DMS53 treated with DMSO at 0.1 percent for 48 hours (cell line): ENCODE data around the gene ARHGDIG.

Source experiments
- DNase-seq: peaks from one replicate; lab custom pipeline; 2025; ENCODE audit not compliant: unreplicated experiment; lab: John Stamatoyannopoulos, UW

Gene ARHGDIG

GRCh38 chr16:293043-293775 lies 12.8 kb downstream of the ARHGDIG start:
- no peak for DNase-seq

DNA sequence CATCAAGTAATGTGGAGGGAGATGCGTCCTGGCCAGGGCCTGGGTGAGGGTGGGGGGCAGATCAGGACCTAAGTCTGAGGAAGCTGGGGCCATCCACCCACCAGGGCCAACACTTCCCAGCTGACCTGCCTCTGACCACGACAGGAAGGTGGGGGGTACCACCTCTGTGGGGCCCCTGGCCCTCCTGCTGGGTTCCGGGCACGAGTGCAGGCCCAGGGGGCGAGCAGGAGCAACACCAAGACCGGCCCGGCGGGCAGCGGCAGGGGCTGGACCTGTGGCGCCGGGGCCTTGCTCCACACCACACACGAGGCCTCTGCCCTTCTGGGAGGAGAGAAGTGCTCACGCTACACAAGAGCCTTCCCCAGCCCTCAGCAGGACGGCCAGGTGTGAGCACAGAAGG lies 15.9 kb downstream of the ARHGDIG start:
- DNase-seq = no peak

- no peak for DNase-seq
Observed at GRCh38 chr16:296806-297510, 16.6 kb downstream of the ARHGDIG start.

DNA sequence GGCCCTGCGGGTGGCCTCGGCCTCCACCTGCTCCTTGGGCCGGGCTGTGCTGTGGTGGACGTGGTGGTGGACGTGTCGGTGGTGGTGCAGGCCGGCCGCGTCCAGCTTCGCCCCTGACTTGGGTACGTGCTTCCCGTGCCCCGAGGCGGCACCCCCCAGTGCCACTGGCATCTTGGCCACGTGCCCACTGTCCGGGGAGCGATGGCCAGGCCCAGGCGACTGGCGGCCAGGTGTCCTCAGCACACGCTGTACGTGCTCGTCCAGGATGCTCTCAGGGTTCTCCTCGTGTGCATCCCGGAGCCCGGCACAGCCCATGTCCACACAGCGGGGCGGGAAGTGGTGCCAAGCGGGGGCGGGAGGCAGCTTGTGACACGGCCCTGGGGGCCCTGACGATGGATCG lies 17.4 kb downstream of the ARHGDIG start:
- DNase-seq = no peak

DNA sequence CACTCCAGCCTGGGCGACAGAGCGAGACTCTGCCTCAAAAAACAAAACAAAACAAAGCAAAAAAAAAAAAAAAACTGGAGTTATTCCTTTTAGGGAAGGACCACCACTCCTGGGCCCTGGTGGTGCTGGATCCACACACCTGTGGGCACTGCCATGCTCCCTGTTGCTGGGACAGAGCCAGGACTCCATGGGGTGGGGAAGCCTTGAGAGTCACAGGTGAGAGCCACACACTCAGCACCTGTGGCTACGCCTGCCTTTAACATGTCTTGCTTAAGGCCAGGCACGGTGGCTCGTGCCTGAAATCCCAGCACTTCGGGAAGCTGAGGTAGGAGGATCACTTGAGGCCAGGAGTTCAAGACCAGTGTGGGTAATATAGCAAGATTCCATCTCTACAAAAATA lies 20.8 kb downstream of the ARHGDIG start:
- no peak for DNase-seq

GRCh38 chr16:301950-302349 lies 21.6 kb downstream of the ARHGDIG start:
- no peak for DNase-seq

GRCh38 chr16:303760-304505 lies 23.5 kb downstream of the ARHGDIG start:
- no peak for DNase-seq

GRCh38 chr16:305916-306626 lies 25.7 kb downstream of the ARHGDIG start:
- no peak for DNase-seq

DNA sequence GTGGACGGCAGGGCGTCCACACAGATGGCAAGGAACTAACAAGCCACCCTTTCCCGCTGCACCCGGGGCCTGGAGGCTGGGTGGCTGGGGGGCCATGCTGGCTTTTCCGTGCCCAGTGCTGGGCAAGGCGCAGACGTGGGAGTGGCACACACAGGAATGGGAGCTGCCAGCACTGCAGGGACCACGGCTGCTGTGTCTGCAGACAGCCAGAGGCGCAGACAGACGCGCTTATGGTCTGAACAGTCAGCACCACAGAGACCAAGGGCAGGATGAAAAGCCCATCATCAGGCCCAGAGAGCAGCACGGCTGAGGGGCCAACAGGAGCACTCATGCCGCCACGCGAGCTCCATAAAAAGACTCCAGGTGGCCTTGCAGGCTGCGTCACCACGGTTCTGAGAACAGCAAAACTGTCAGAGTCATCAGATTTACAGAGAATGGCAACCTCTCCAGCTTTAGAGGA lies 26.6 kb downstream of the ARHGDIG start:
- no peak for DNase-seq

DNA sequence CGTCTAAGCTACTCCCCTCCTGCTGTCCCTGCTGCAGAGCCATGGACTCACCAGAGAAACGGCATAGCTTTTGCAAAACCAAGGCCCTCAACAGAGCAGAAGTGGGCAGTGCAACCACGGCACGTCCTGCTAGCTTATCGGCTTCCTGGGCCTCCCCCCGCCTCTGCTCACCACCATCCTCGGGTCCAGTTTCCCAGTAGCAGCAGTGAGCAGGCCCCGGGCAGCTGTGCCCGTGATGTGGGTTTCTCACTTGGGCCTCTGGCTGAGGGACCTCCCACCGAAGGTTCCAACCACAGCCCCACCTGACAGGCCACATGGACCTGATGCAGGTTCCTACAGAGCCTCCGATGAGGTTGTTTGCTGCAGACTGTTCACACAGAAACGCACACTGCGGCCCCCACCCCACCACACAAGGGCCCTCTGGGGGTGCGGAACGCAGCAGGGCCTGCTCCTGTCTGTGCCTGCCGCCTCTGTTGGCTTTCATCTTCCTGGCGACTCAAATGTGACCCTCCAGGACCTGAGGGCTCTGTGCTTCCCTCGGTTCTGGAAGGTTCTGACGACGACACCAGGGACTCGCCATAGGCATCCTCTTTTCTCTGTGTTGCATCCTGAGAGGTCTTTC lies 27.4 kb downstream of the ARHGDIG start:
- DNase-seq = no peak

GRCh38 chr16:309476-309875 lies 29.1 kb downstream of the ARHGDIG start:
- no peak for DNase-seq

DNA sequence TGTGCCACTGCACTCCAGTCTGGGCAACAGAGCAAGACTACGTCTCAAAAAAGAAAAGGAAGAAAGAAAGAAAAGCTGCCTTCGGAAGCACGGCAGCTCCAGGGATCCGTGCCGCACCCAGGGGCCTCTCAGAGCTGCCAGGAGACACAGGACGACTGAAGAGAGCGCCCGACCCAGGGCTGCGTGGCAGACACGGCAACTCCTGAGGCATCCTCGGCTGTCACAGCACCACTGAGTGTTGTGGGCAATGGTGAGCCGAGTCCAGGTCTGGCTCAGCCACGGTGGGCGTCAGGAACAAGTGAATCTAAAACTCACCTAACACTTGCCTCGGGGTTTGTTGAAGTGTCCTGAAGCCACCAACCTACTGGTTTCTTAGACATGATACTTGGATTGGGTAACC lies 31.3 kb downstream of the ARHGDIG start:
- no peak for DNase-seq

GRCh38 chr16:314351-314750 lies 34.0 kb downstream of the ARHGDIG start:
- DNase-seq = no peak

- DNase-seq = no peak
Observed at GRCh38 chr16:314795-315299, 34.5 kb downstream of the ARHGDIG start.

DNA sequence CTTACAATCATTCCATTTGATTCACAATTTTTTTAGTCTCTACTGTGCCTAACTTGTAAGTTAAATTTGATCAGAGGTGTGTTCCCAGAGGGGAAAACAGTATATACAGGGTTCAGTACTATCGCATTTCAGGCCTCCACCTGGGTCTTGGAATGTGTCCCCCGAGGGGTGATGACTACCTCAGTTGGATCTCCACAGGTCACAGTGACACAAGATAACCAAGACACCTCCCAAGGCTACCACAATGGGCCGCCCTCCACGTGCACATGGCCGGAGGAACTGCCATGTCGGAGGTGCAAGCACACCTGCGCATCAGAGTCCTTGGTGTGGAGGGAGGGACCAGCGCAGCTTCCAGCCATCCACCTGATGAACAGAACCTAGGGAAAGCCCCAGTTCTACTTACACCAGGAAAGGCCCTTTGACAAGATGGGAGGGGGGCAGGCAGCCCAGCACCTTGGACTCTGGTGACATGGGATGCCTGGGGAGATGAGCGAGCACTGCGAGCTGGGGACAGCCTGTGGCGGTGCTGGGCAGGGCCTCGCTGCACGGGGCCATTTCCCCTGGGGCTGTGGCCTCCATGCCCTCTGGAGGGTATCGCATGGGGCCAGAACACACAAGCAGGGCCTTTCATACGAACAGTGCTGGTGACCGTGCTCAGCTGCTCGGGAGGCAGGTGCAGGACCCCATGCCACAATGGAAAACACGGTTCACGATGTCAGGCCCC lies 36.5 kb downstream of the ARHGDIG start:
- DNase-seq = no peak

- DNase-seq = no peak
Observed at GRCh38 chr16:317583-317982, 37.2 kb downstream of the ARHGDIG start.

- no peak for DNase-seq
Observed at GRCh38 chr16:318628-319027, 38.2 kb downstream of the ARHGDIG start.

- no peak for DNase-seq
Observed at GRCh38 chr16:320206-320605, 39.8 kb downstream of the ARHGDIG start.

- no peak for DNase-seq
Observed at GRCh38 chr16:321532-321931, 41.1 kb downstream of the ARHGDIG start.
